HG02678 (cell line): ENCODE measurements around the gene PACSIN2.
"Not testable (repeated sequence)": the region's sequence is repeated elsewhere in the genome, so short reads cannot be mapped to it uniquely, and the experiment has no call there.

Experiments used
- ATAC-seq: cut with Tn5 transposase; IDR thresholded peaks from one replicate; pipeline ENCODE4 v1.9.1; 2021; ENCODE audit warnings: mild to moderate bottlenecking, moderate library complexity; ENCODE audit not compliant: unreplicated experiment

The PACSIN2 gene

DNA sequence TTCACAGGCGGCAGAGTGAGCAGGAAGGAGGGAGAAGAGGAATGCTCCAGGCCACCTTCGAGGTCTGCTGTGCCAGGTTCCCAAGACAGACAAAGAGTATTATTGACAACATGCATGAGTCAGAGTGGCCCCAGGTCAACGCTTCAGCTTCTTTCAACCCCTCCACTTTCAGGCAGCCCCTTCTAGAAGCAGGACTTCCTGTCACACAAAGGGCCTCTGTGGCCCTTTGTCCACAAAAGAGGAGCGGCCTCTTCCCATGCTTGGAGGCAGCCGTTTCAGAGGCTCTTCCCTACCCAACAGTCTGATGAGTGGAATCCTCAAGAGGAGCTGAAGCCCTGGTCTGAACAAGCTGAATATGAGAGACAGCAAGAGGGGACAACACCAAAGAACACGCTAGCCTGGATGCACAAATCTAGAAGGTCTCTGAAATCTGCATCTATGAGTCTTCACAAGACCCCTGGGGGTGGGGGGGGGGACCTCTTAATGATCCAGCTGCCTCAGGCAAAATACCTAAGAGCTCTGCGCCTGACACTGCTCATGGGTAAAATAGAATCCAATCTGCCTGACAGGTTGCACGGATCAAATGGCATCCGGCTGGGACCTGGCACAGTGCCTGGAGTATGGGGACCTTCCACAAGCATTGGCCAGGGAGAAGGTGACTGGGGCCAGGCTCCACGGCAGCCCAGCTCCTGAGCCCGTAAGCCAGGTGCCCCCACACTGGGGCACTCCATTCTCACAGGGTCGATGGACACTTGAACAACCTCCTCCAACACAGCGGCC is 67.5 kb downstream of the PACSIN2 start:
- ATAC-seq = no peak

DNA sequence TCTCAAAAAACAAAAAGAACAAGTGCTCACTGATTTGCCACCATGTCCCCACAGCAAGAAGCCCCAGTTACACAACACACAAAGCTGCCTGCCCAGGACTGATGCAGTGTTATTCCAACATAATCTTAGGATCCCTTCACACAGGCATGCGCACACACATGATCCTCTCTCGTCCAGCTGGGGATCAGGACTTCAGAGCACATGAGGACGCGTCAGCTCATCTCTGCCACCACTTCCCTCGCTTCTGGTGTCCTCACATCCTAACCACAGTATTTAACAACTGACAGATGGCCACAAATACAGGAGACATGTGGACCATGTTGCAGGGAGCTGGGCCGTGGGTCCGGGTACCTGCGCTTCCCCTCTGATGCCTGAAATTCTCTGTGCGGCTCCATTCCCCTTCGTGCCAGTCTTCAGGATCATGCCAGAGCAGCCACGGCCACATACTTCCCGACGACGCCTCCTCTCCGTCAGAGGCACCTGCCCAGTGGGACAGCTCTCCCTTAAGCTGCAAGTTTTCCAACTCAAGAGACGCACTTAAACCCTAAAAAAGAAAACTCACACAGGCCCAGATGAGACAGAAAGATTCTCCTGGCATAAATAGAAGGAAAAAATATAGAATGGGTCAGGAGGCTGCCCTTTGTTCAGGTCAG is 68.3 kb downstream of the PACSIN2 start:
- ATAC-seq = no peak

DNA sequence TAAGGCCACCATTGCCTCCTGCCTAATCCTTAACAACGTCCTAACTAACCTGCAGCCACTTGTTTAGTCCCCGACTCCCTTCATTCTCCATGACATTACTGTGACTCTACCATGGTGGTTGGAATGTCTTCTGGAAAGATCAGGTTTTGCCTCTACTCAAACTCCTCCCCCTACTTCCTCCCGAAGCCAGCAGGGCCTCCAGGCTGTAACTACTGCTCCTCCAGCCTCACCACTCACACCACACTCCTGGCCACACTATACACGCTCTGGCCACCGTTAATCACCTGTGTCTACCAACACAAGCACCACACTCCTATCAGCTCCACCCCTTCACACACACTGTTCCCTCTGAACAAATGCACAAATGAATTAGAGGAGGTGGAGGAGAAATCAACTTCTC is 69.2 kb downstream of the PACSIN2 start:
- ATAC-seq = no peak

DNA sequence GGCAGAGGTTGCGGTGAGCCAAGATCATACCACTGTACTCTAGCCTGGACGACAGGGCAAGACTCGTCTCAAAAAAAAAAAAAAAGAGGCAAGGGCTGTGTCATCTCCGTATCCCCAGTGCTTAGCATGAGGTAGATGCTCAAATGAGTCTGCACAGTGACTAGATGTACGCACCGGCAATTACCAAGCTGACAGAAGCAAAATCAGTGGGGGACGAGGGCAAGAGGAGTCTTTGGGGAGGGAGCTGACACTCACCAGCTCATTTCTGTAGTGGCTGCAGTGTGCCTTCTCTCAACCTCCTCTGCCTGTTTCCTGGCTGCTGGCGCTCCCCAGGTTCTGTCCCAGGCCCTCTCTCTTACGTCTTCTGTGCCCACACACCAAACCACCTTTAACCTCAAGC is 69.9 kb downstream of the PACSIN2 start:
- no peak for ATAC-seq

DNA sequence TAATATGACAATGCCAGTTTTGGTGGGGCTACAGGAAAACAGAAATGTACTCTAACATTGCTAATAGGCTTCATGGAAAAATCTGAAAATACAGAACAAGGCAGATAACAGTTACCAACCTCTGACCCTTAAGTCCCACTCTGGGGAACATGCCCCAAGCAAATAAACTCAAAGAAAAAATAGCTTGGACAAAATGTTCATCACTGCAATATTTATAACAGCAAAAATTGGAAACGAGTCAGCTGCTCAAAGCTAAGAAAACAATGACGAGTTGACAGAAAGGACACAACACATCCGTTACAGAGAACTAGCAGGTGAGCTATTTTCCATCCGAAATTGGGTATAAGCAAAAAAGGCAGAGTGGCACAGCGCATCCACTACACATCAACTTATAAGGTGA is 70.5 kb downstream of the PACSIN2 start:
- no peak for ATAC-seq

DNA sequence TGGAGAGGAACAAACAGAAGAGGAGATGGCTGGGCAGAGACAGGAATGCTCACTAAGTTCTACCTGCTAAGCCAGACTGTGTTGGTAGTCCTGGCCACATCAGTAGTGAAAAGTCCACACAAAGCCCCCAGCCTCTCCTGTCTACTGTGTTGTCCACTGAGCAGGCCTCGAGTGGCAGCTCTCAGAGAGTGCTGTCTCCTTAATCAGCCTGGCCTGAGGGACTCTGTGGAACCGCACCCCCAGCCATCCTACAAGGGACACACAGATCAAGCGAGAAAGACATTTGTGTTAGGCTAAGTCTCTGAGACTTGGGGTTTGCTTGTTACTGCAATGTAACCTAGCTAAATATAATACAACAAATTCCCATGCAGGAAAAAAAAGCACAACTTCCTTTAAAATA is 71.0 kb downstream of the PACSIN2 start:
- ATAC-seq = no peak

DNA sequence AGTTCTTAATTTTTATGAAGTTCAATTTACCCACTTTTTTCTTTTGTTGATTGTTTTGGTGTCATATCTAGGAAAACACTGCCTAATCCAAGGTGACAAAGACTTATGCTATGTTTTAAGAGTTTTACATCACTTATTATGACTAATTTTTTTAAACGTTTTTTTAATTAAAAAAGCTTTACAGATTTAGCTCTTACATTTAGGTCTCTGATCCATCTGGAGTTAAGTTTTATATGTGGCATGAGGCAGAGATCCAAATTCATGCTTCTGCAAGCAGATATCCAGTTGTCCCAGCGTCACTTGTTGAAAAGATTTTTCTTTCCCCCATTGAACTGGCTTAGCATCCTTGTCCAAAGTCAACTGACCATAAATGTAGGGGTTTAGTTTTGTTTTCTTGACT is 72.6 kb downstream of the PACSIN2 start:
- ATAC-seq = no peak

DNA sequence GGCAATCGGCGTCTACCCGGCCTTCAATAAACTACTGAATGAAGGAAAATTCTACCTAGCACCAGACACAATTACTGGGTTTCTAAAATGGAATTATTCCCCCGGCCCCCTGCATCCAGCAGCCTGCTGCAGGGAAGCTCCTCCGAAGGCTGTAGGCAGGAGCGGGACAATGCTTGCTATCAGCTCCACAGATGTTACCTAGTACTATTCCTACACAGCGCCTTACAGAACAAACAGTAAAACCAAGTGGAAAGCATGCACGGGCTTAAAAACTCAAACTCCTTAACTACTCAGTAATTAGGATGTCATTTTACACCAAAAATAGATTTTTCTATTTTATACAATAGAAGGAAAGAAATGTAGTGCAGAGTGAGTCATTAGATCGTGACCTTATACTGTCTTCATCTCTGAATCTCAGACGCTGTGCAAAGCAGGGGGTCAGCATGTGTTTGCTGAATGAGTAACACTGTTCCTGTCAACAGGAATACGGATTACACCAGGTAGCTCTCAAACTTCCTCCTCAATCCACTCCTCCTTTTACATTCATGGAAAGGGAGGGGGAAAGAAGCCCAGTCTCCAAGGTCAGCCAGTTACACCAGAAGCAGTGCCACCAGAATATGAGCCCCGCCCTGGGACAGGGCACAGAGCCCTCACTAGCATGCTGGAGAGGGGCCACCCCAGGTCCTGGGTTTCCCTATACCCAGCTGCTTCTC is 74.9 kb downstream of the PACSIN2 start:
- ATAC-seq = no peak

DNA sequence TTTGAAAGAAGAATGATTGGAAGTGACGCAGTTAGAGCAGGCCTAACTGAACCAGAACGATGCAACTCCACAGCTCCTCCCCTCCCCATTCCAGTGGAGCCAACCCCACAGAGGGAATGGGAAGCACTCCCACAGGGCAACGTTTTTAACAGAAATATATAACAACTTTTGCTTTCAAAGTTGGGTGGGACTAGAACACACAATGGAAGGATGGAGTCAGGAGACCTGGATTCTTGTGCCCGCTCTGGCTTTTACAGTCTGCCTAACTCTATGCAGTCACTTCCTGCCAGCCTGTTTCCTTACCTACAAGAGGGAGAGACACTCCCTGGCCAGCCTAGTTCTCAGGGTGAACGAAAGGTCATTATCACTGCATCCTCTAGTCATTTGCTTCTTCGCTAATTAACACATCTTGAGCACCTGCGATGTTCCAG is 75.5 kb downstream of the PACSIN2 start:
- ATAC-seq = no peak

DNA sequence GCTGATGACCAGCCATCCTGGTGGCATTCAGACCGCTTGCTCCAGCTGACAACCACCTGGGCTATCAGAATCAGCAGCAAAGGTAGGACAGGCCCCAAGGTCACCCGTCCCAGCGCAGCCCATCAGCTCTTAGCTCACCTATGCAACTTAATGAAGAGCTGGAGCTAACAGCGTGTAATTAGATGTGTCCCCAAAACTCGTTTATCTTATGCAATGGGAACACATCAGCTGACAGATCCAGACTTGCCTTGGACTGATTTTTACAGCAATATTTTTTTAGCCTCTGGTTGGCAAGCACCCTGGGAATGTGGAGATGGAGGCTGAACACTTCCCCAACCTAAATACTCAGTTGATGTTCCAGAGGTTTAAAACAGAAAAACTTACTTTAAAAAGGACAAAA is 76.0 kb downstream of the PACSIN2 start:
- no peak for ATAC-seq

DNA sequence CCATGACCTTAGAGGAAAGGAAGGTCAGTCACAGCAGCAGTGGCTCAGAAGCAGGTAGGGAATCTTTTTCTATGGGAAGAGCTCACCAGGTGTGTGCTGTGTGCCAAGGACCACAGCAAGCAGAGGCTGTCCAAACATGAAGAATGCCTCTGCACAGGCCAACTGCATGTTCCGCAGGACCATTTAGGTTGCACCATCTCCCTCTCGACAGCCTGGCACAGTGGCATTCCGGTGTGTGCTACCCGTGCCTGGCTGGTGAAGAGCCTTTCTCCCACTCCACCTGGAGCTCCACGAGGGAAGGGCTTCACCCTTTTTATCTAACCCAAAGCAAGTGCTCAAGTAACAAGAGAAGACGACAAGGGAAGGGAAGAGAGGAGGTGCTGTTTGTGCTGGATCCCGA is 76.5 kb downstream of the PACSIN2 start:
- no peak for ATAC-seq

DNA sequence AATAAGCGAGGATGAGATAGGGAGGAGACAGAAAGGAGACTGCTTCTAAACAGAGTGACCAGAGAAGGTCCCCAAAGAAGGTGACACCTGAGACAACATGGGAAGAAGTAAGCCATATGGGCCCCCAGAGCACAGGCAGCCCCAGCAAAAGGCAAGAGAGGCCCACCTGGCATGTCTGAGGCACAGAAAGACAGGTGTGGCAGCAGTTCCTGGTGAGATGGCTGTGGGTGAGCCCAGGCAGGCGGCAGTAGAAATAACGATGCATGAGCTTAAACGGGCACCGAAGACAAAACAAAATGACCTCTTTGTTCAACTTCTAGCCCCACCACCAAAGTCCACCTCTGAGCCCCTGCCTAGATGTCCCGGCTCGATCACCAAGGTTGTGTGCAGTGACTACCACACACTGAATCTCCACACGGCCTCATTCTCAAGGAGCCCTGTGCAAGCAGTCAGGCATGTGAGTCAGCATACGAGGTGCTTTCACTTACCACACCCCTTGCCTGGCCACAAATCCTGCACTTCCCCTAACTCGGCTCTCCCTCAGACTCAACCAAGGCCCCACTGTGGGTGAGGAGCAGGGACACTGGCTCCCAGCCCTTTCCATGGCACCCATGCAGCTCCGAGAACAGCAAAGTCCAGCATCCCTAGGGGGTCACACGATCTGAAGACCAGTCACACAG is 77.6 kb downstream of the PACSIN2 start:
- no peak for ATAC-seq

DNA sequence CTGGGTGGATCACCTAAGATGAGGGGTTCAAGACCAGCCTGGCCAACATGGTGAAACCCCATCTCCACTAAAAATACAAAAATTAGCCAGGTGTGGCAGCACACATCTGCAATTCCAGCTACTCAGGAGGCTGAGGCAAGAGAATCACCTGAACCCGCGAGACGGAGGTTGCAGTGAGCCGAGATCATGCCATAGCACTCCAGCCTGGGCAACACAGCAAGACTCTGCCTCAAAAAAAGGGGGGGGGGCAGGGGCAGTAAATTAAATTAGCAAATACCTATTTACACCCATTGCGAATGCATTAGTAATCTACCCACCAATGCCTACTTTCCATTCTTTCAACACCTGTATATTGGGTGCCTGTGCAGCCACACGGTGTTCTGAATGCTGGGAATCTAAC is 78.3 kb downstream of the PACSIN2 start:
- not testable (repeated sequence) for ATAC-seq

DNA sequence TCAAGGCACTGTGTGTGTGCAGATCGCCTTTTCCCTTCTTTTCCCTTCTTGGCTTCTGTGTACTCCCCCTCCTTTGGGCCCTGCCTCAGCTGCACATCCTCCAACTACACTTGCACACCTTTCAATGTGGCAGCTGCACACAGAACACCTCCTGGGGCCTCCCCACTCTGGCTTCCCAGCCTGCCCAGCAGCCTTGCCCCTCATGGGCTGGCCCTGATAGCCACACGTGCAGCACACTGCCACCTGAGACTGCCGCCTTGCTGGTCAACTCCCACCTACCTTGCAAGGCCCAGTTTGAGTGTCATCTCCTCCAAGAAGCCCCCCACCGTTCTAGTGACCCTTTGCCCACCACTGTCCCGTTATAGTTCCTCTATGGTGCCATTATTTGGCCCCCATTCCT is 80.6 kb downstream of the PACSIN2 start:
- ATAC-seq = no peak

DNA sequence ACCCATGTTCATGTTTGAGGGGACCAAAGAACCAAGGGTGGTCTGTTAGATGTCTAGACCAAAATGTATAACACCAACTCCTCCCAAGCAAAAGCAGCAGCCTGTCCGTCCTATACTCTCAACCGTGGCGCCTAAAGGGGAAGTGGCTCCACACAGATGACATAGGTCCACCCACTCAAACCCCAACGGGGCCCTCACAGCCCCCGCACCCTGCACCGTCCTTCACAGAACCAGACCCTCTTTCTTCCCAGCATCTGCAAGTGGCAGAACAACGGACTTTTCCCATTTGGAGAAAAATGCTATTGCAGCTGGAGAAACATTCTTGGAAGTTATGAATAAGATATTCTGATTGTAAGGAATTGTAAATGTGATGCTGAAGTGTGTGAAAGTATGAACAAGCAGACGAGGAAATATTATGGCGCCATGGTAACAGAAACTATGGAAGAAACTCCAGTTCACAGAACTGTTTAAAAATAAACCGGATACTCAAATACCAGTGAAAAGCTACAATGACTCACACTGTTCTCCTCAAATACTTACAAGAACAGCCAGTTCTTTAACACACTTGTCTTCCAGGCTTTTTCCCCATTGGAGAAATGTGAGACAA is 81.4 kb downstream of the PACSIN2 start:
- ATAC-seq = peak; percentile 47

DNA sequence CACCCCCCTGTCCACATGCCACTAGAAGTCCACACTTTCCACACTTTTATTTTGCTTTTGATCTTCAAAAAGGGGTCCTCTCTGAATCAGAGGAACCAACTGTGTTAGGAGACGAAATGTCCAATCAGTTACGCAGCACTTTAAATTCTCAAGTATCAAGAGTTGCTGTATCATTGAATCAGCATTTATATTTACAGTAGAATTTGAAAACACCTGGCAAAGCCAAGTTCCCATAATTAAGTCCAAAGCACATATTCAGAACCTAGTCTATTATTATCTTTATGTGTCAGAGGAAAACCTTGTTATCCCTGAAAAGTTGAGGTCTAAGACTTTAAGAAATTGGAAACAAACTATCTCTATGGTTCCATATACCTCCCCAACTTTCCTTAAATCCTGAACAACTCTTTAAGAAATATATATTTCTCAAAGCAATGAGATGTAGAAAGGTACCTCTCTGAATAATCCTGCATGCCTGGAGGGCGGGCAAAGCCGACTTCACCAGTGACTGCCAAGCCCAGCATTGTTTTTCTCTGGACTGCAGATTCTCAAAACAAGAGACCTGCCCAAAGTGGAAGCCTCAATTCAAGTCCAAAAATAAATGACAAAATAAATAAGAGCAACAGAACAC is 82.0 kb downstream of the PACSIN2 start:
- ATAC-seq = no peak

DNA sequence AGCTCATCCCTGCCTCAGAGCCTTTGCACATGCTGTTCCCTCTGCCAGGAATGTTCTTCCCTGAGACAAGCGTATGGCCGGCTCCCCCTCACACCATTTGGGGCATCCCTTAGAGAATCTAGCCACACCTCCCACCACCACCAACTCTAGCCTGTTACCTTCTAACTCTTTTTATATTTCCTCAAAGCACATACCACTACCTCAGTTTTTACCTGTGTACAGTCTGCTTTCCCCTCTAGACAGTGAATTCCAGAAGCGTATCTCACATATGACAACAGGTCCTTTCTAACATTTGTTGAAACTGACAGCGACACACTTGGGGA is 82.8 kb downstream of the PACSIN2 start:
- ATAC-seq = no peak

DNA sequence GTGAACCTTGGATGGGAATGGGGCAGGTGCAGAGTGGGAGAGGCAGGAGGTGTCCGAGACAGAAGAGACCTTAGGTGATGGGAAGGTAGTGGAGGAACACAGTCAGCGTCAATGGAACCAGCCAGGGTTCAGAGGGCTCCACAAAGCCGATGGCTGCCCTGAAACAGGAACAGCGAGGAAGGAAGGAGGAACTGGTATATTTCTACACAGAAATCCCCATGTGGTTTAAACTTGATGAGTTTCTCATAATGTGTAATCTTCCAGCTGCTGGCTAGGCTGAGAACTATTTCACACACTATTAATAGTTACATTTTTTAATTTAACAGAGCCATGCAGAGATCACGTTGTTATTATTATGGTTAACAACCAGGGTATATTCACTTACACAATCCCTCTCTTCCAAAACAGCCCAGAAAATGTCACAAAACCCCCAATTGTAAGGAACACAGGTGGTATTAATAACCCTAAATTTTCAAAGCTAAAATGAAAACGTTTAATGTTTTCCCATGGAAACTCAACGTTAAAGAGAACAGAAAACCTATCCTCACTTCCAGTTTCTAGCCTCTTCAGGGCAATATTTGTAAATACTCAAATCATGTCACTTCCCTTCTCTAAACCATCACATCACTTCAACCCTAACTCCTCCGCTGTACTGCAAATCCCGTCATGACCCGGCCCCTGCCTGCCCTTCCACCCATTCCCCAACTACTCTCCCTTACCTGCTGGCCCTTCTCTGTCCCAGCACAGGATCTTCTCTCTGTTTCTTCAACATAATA is 83.3 kb downstream of the PACSIN2 start:
- ATAC-seq = peak; percentile 51

DNA sequence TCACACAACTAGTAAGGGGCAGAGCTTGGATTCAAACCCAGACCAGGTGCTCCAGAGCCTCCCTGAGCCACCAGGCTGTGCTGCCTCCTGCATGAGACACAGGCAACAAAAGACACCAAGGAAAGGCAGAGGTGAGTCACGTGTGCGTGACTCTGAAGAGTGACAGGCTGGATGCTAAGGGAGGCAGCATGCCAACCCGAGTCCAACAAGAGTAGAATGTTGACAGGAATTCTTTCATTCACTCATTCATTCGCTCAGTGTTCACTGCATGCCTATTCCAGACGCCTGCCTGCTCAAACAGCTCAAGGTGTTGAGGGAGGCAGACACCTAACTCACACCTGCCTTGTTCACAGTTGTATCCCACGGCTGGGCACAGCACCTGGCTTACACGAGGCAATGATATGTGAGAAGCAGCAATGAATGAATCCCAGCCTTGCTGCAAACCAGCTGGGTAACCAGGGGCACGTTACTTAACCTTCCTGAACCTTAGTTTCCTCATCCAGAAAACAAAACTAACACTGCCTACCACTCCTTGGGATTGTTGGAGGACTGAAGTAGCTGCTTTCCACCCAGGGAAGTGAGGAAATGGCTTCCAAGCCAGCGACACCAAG is 84.0 kb downstream of the PACSIN2 start:
- ATAC-seq = no peak

DNA sequence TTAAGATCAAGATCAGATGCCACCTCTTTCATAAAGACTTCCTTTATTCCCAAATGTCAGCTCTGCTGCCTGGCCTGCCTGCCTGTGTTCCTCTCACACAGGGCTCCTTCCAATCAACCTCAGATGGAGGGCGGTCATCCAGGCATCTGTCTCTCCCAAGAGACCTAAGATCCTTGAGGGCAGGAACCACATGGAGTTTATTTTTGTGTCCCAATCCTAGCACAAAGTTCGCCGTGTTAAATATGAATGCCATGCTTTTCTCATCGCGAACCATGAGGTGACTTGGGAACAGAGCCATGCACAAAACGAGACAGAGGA is 85.2 kb downstream of the PACSIN2 start:
- no peak for ATAC-seq
